Vagina (tissue), 2 donors: Measurements from ENCODE around the gene S100P.

ENCODE experiments used
- POLR2A ChIP-seq, 2 donors: fragments of 450-650 bp; IDR thresholded peaks; one replicate each; pipeline ENCODE4 v1.6.1; 2017; ENCODE audit warnings: antibody characterized with exemption in 2 of 2, mild to moderate bottlenecking in 2 of 2, moderate library complexity in 2 of 2
- TF ChIP-seq, protein P1 (sequence below), 3 experiments: fragments of 450-650 bp in 2 of 3; fragments of 200-600 bp in 1 of 3; sonication (generic) in 1 of 3; IDR thresholded peaks; one replicate each; pipeline ENCODE4 v1.5.1; 2017 to 2019; ENCODE audit warnings: antibody characterized with exemption in 3 of 3, mild to moderate bottlenecking in 2 of 3, moderate library complexity in 2 of 3

DNA sequence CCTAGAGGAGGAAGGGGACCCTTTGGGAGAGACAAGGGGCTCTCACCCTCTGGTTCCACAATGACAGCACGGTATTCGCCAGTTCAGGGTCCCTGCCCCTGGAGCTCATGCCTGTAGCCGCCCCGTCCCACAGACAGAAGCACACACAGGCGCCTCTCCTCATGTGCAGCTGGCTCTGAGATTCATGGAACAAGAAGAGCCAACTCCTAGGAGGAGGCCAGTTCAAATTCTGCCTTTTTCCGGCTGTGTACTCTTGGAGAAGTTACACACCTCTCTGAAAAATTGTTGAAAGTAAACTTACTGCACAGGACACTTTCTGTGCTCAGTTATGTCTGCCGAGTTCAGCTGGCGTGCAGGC, 37.6 kb downstream of the S100P start:
- TF ChIP-seq, protein P1, sequence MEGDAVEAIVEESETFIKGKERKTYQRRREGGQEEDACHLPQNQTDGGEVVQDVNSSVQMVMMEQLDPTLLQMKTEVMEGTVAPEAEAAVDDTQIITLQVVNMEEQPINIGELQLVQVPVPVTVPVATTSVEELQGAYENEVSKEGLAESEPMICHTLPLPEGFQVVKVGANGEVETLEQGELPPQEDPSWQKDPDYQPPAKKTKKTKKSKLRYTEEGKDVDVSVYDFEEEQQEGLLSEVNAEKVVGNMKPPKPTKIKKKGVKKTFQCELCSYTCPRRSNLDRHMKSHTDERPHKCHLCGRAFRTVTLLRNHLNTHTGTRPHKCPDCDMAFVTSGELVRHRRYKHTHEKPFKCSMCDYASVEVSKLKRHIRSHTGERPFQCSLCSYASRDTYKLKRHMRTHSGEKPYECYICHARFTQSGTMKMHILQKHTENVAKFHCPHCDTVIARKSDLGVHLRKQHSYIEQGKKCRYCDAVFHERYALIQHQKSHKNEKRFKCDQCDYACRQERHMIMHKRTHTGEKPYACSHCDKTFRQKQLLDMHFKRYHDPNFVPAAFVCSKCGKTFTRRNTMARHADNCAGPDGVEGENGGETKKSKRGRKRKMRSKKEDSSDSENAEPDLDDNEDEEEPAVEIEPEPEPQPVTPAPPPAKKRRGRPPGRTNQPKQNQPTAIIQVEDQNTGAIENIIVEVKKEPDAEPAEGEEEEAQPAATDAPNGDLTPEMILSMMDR (IDR thresholded peaks at IDR 0.05): no peak
- TF ChIP-seq POLR2A (IDR thresholded peaks at IDR 0.05): no peak
